GM21825 (cell line): ENCODE data around the gene SUFU.

Source experiments
- ATAC-seq: cut with Tn5 transposase; IDR thresholded peaks from one replicate; pipeline ENCODE4 v1.9.1; 2021; ENCODE audit warnings: mild to moderate bottlenecking, moderate library complexity; ENCODE audit not compliant: unreplicated experiment

The SUFU gene

GRCh38 chr10:102593074-102593803, 89.5 kb downstream of the SUFU start:
- no peak for ATAC-seq

DNA sequence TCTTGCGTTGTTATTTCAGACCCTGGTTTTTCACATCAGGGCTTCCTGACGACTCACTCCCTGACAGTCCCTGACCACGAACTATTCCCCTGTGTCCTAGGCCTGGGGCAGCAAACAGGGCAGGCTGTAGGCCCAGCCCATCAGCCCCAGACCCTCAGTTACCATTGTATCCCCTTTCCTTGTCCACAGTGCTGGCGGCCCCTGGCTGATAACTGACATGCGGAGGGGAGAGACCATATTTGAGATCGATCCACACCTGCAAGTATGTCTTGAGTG, 90.0 kb downstream of the SUFU start:
- ATAC-seq = no peak

- no peak for ATAC-seq
These were observed 91.5 kb downstream of the SUFU start for GRCh38 chr10:102595293-102595692.

DNA sequence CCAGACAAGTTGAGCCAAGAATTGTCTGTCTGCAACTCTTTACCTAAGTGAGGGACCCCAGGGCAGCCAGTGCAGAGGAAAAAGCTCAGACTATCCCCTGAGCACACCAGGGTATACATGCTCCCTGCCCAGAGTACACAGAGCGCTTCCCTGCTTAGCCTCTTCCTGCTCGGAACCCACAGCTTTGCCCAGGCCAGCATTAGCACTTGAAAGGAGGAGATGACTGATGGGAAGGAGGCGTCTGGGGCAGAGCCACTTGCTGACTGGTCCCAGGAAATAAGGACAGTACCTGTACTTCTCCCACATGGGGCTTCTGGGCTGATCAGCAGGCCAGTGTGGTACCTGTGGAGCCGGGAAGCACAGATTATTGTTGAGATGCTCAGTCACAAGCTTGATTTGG, 92.1 kb downstream of the SUFU start:
- ATAC-seq = no peak

- no peak for ATAC-seq
These were observed 92.8 kb downstream of the SUFU start for GRCh38 chr10:102596506-102596971.

DNA sequence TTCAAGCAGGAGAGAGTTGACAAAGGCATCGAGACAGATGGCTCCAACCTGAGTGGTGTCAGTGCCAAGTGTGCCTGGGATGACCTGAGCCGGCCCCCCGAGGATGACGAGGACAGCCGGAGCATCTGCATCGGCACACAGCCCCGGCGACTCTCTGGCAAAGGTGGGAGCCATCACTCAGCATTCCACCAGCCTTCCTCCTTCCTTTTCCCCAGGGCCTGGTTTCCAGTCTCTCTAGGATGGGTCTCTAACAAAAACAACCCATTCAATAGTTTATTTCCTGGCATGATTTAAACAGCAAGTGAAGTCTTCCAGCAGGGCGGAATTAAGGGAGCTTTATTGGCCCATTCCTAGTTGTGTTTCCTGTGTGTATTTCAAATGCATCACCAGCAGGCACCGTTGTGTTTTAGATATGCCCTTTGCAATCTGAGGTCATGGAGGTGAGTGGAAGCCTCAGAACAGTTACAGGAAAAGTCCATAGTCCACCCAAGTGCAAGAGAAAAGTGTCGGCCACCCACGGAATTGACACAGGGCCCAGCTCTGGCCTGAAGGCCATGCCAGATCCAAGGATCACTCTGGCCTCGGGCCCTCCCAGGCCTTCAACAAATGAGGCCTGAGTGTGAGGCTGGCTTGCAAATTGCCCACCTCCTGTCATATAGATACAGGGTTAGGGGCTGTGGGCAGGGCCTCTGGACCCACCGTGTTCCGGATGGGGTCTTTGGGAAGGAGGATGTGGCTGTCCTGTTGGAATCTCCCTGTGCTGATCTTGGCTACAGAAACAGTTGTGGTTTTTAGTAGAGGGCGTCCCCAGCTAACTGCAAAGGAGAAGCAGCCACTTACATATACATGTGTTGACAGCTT, 93.6 kb downstream of the SUFU start:
- no peak for ATAC-seq

DNA sequence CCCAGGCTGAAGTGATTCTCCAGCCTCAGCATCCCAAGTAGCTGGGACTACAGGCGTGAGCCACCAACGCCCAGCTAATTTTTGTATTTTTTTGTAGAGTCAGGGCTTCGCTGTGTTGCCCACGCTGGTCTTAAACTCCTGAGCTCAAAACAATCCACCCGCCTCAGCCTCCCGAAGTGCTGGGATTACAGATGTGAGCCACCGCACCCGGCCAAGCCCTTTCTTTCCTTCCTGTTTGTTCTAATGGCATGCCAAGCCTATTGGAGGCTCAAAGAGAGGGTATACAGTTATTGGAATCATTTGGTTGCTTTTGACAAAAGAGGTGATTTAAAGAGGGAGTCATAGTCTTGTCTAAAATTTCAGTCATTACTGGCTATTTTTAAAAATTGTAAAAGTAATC, 94.5 kb downstream of the SUFU start:
- no peak for ATAC-seq

DNA sequence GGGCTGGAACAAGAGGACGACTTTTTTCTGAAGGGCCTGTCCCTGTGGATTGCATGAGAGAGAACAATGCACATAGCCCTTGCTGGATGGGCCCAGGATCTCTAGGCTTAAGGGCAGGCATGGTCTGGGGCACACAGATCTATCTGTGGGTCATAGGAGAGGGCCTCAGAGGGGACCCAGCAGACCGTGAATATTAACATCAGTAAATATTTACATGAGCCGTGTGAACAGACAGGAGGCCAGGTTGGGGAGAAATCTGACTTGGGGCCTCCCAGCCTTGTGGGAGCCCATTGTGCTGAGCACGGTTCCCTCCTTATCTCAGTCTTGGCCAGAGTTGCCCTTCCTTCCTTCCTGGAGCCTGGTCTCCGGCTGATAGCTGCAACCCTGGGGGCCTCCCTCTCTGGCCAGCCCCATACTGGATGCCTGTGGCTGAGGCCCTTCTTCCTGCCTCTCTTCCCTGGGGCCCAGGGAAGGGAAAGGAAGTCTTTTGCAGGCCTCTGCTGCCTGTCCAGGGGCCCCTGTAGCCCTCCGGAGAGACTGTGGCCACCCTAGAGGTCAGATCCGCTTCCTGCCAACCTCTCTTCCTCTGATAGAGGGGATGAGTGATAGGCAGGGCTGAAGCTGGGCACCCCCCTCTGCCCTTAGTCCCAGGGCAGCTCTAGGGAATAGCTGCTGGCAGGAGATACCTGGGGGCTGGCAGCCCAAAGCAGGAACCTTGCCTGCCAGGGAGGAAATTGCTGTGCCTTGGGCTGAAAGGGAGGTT, 96.0 kb downstream of the SUFU start:
- no peak for ATAC-seq

DNA sequence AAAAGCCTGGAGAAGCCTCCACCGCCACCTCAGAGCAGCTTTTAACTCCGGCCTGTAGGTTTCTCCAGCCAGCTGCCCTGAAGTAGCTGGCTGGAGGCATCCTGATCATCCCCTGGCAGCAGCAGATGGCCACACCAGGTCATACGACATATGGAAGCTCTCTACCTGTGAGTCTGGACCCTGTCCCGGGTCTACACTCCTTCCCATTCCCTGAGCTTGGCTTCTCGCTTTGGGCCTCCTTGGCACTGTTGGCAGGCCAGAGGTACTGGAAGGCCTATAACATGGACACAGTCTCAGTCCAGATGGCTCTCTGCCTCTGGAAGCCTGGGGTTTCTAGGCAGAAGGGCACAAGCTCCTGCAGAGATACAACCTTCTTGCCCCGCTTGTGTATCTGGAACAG, 97.0 kb downstream of the SUFU start:
- ATAC-seq = no peak

GRCh38 chr10:102601639-102602038, 97.9 kb downstream of the SUFU start:
- ATAC-seq = no peak

DNA sequence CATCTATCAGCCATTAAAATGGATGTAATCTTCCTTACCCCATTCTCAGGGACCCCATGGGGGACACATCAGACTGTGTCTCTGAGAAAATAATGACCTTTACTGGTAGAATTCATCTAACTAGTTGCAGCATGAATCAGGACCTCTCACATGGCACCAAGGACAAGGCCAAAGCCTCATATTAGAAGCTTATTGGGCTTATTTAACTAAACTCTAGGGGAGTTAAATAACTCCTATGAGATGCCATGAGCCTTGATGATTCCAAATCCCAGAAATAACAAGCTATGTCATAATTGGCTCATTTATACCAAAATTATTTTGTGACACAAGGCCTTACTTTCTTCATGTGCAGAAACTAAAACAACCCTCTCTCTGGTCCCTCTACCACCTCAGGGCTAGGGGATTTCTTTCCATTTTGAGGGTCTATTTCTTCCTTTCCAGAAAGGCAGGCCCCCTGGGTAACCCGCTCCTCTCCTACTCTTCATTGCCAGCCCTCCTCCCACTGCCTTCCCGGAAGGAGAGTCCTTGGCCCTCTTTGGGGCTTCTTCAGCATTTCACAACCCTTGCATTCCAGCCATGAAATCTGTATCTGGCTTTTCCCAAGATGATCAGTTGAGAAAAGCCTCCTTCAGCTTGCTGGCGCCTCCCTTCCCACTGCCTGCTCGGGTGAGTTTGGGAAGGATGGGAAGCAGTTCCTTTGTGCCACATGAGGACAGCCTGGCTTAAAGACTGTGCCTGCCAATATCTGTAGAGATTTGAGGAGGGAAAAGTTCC, 98.7 kb downstream of the SUFU start:
- ATAC-seq = no peak

GRCh38 chr10:102603946-102604345, 100.2 kb downstream of the SUFU start:
- no peak for ATAC-seq

GRCh38 chr10:102604439-102604841, 100.7 kb downstream of the SUFU start:
- no peak for ATAC-seq

DNA sequence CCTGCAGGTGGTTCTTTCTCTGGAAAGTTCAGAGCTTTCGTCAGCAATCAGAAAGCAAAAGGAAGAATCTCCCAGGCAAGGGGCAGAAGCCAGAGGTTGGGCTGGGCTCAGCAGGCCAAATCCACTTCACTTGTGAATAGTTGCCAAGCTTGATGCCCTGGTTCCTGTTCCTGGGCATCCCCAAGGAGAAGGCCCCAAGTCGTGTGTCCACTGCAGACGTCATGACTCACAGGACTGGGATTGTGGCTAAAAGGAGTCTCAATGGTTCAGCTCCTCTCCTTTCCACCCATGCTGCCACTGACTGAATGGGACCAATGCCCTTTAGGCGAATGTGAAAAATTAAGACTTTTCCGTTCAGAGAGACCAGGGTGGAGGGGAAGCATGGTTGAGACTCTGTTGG, 101.9 kb downstream of the SUFU start:
- ATAC-seq = no peak

DNA sequence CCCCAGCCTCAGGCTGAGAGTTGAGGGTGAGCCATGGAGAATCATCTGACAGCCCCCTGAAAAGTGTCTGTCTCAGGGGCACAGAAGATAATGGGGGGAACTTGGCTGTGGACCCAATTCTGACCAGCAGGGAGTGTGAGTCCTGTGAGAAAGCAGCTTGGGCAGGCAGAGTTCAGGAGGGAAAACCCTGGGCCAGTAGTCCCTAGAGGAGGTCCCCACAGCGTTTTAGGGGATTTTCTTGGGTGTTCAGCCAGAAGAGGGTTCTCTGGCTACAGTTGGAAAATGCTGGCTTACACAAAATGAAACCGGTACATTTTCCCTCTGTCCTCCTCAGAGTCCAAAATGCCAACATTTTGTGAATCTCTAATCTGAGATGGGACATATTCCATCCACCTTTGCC, 104.7 kb downstream of the SUFU start:
- no peak for ATAC-seq

DNA sequence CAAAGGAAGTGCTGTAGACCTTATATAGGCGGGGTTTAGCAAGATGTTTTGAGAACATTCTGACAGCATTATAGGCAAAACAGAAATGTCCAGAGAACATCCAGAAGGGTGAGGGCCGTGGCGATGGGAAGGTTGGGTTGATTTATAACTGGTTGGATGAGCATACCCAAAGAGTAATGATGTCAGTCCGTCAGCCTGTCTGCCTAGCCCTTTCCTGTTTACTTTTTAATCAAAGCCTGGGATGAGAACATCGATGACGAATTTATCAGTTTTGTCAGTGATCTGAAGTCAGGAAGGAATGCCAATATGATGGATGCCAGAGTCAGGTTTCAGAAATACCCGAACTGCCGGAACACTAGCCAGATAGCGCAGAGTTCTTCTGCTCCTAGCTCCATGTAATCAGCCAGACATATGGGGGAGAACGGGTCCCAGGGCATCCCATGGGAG, 106.7 kb downstream of the SUFU start:
- ATAC-seq = no peak

DNA sequence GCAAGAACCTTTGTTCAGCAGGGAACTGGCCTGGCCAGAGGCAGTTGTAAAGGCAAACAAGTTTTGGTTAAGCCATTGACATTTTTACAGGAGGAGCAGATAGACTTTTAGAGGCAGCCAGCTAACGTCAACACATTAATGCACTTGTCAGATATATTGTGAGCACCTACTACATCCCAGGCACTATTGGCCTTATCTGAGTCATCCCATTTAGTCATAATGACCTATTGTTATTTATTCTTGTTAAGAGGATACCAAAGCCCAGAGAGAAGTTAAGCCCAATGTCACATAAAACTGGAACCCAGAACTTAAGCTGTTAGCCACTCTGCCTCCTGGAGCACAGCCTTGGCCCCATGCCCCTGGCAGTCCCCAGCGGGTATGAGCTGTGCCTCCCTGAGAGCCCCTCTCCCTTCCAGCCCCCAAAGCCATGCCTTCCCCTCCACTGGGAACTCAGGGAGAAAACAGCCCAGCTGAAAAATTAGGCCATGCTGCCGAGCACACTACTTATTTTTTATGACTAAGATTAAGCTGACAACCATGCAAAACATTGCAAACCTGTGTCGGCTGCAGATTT, 107.8 kb downstream of the SUFU start:
- no peak for ATAC-seq

DNA sequence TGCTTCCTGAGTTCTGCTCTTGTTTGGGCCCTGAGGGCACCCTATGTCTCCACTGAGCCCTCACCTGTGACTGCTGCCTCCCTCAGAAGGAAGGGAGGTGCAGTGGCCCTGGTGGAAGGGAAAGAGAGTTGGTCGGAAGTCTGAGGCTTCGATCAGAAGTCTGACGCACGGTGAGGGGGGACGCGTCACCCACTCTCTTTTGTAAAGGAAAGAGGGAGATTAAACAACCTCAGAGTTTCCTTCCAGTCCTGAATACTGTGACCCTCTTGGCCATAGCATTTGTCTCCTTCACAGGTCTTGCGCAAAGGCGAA, 109.1 kb downstream of the SUFU start:
- no peak for ATAC-seq

GRCh38 chr10:102613286-102613685, 109.5 kb downstream of the SUFU start:
- no peak for ATAC-seq

GRCh38 chr10:102613785-102614184, 110.0 kb downstream of the SUFU start:
- no peak for ATAC-seq

DNA sequence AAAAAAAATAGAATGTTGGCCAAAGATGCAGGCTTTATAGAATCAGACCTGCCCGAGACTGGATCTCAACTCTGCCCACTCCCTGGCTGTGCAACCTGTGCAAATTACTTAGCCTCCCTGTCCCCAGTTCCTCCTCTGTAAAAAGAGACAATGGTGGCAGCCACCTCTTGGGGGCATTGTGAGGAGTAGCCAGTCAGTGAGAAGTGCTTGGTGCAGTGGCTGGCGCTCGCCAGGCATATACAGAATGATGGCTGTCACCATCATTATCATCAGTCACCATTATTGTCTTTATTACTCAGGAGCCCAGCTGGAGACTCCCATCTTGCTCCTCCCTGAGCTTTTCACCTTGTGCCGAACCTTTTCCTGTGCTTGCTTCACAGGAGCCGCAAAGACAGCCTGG, 111.1 kb downstream of the SUFU start:
- ATAC-seq = no peak
